Brain microvascular endothelial cell (primary cell): ENCODE measurements around the gene TIGAR.

ENCODE experiments used
- DNase-seq: peaks from one replicate; pipeline ENCODE4 v3.0.0-alpha.2; 2020
- H3K27ac ChIP-seq: fragments of 250-450 bp; sonication (Bioruptor Pico); 2 replicates; pipeline ENCODE4 v1.5.1; 2020; ENCODE audit warnings: mild to moderate bottlenecking, moderate library complexity
- H3K27me3 ChIP-seq: fragments of 250-450 bp; sonication (Bioruptor Pico); replicated peaks from 2 replicates; pipeline ENCODE4 v1.5.1; 2020; ENCODE audit warnings: mild to moderate bottlenecking
- H3K36me3 ChIP-seq: fragments of 250-450 bp; sonication (Bioruptor Pico); replicated peaks from 2 replicates; pipeline ENCODE4 v1.5.1; 2020; ENCODE audit warnings: mild to moderate bottlenecking
- H3K4me3 ChIP-seq: 2 replicates; pipeline ENCODE4 v1.5.1; 2011; ENCODE audit warnings: low read depth, mild to moderate bottlenecking, control low read depth, low read length, moderate library complexity
- in situ Hi-C: cut with HindIII; loops from 2 replicates; pipeline ENCODE4 v1.10.0; 2017; ENCODE audit warnings: low sequenced_read_pairs, low pct_ligation_motif_present
- TF ChIP-seq, protein P1 (sequence below): IDR thresholded peaks from 2 replicates; pipeline ENCODE4 v1.5.1; 2011; ENCODE audit warnings: low read depth, mild to moderate bottlenecking, moderate library complexity, low read length, control low read depth, inconsistent platforms; ENCODE audit errors: missing control alignments

Gene TIGAR

GRCh38 chr12:4282103-4282891 lies 38.7 kb upstream of the TIGAR start:
- in situ Hi-C loops = no loop called here
- H3K27ac ChIP-seq = no peak overlapping the region
- H3K4me3 ChIP-seq = no peak overlapping the region
- TF ChIP-seq, protein P1, sequence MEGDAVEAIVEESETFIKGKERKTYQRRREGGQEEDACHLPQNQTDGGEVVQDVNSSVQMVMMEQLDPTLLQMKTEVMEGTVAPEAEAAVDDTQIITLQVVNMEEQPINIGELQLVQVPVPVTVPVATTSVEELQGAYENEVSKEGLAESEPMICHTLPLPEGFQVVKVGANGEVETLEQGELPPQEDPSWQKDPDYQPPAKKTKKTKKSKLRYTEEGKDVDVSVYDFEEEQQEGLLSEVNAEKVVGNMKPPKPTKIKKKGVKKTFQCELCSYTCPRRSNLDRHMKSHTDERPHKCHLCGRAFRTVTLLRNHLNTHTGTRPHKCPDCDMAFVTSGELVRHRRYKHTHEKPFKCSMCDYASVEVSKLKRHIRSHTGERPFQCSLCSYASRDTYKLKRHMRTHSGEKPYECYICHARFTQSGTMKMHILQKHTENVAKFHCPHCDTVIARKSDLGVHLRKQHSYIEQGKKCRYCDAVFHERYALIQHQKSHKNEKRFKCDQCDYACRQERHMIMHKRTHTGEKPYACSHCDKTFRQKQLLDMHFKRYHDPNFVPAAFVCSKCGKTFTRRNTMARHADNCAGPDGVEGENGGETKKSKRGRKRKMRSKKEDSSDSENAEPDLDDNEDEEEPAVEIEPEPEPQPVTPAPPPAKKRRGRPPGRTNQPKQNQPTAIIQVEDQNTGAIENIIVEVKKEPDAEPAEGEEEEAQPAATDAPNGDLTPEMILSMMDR = no peak
- DNase-seq = no peak
- H3K36me3 ChIP-seq = no peaks in the 10 kb centered on the region
- peaks cover 2% of the 10 kb centered on the region for H3K27me3 ChIP-seq

- in situ Hi-C loops = no loop called here
- H3K36me3 ChIP-seq = no peaks in the 10 kb centered on the region
- TF ChIP-seq, protein P1 = peak; percentile 1
- no peak overlapping the region for H3K27ac ChIP-seq
- H3K27me3 ChIP-seq = peaks cover 2% of the 10 kb centered on the region
- DNase-seq = no peak
- H3K4me3 ChIP-seq = no peak overlapping the region
These were observed 38.0 kb upstream of the TIGAR start for GRCh38 chr12:4282892-4283511.

GRCh38 chr12:4283512-4284255 lies 37.3 kb upstream of the TIGAR start:
- H3K27ac ChIP-seq = no peak overlapping the region

DNA sequence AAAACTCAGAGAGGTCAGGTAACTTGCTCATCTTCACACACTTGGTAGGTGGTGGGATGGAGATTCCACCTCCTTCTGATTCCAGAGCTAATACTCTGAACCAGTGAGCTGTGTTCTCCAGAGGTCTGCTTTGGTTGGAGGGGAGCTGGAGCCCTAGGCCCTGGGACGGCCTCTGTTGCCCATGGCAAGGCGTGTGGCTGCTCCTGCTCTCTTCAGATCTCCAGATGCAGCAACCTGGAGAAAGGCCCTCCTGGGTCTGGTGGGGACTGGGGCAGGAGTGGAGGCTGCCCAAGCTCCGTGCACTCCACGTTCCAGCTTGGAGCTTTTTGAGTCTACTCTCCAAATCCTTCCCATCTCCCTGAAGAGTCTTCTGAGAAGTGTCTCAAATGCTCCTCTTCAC lies 36.7 kb upstream of the TIGAR start:
- in situ Hi-C loops = no loop called here
- H3K4me3 ChIP-seq = no peak overlapping the region
- H3K27me3 ChIP-seq = peaks cover 2% of the 10 kb centered on the region
- TF ChIP-seq, protein P1 = no peak
- no peak overlapping the region for H3K27ac ChIP-seq
- H3K36me3 ChIP-seq = no peaks in the 10 kb centered on the region
- no peak for DNase-seq

More at GRCh38 chr12:4283512-4284255, 37.3 kb upstream of the TIGAR start:
- in situ Hi-C loops = no loop called here
- H3K36me3 ChIP-seq = no peaks in the 10 kb centered on the region
- TF ChIP-seq, protein P1 = no peak
- DNase-seq = no peak
- H3K4me3 ChIP-seq = no peak overlapping the region
- H3K27me3 ChIP-seq = peaks cover 2% of the 10 kb centered on the region

GRCh38 chr12:4285070-4285469 lies 35.9 kb upstream of the TIGAR start:
- in situ Hi-C loops = no loop called here
- no peaks in the 10 kb centered on the region for H3K36me3 ChIP-seq
- H3K27me3 ChIP-seq = no peaks in the 10 kb centered on the region

More at GRCh38 chr12:4285070-4285469, 35.9 kb upstream of the TIGAR start:
- Histone ChIP-seq H3K4me3 (no peak overlapping the region), H3K27ac (no peak overlapping the region)
- TF ChIP-seq, protein P1 = no peak
- DNase-seq = no peak
